GM18951 (cell line): Measurements from ENCODE around the gene KIFC1.

Source experiments
- POLR2A ChIP-seq: IDR thresholded peaks from 4 replicates; pipeline ENCODE4 v1.6.1; 2011; ENCODE audit warnings: mild to moderate bottlenecking; ENCODE audit not compliant: insufficient read length, insufficient read depth; ENCODE audit errors: extremely low read depth
- in situ Hi-C: fragments of 300-500 bp; cut with MboI; formaldehyde crosslinking; loops from one replicate; pipeline ENCODE4 v1.12.0; 2022; ENCODE audit warnings: low sequenced_read_pairs, mixed read lengths, inconsistent platforms; ENCODE audit not compliant: unreplicated experiment

KIFC1 gene

DNA sequence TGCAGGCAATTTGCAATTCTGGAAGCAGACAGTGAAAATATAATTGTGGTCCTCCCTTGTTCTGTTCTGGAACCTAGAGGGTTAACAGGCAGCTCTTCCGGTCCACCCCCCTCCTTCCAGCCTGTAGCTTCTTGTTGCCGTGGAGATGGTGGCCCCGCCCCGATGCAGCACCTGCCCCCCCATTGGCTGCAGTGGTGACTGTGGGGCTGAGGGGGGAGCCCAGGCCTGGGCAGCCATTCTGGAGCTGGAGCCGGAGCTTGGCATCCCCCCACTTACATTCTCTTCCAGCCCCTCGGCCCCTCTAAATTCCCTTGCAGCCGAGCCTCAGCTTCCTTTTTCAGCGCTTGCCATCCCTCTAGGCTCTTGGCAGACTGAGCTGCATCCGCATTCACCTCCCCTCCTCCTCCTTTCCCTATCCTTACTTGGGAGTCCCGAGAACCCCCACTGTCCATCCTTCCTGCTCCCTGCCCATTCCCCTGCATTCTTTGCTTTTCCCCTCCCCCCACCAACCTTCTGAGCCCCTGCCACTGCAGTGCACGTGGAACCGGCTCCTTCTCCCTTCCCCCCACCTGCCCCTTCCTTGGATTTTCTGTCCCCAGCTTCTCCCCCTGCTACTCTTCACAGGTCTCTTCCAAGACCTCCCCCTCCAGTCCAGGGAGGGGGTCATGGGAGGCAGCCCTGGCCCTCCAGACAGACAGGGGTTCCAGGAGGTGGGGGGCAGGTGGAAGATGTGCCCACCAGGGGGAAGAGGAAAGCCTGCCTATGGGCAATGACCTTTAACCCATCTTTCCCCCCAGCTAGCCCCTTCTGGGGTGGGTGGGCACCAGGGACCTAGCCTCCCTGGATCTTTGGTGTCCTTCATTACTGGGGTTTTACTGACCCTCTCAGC is 39.6 kb downstream of the KIFC1 start:
- in situ Hi-C loops = no loop called here
- no peak for TF ChIP-seq POLR2A

GRCh38 chr6:33431880-33432541 is 40.4 kb downstream of the KIFC1 start:
- TF ChIP-seq POLR2A = no peak
- in situ Hi-C loops = no loop called here

DNA sequence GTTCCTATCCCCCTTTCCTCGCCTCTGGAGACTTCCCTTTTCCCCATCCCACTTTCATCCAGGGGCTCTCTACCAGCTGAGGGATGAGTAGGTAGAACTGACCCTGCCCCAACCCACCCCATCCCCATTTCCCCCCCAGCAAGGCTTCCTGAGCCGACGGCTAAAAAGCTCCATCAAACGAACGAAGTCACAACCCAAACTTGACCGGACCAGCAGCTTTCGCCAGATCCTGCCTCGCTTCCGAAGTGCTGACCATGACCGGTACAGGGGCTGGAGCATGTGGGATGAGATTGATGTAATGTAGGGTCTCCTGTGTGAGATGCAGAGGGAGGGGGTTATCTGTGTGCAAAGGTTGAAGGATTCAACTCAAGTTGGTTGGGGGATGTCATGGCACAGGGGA is 40.9 kb downstream of the KIFC1 start:
- no peak for TF ChIP-seq POLR2A
- in situ Hi-C loops = no loop called here

- TF ChIP-seq POLR2A = no peak
- in situ Hi-C loops = no loop called here
Measured at GRCh38 chr6:33433001-33433543, 41.4 kb downstream of the KIFC1 start.

DNA sequence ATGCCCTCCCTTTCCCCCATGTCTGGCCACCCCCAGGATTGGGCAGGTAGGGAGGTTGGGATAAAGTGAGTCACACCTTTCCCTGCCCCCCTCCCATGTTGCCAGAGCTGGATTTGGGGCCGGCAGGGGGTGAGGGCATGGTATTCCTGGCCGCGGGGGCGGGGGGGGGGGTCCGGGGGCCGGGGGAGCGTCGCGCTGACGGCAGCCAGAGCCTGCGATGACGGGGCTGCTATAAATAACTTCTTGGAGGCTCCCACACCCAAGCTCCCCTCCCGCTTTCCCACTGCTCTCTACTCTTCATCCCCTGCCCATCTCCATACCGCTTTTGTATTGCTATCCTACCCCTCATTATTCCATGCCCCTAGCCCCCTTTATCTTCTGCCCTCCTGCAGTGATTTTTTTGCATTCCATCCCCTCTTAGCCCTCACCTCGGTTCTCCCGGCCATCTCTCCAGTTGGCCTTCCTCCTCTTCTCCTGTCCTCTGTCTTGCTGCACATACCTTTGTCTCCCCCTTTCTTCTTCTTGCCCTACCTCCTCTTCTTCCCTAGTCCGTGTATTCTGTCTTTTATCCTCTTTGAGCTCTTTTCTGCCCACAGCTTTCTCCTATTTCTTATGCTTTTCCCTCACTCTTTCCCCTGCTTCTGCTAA is 42.0 kb downstream of the KIFC1 start:
- in situ Hi-C loops = no loop called here
- TF ChIP-seq POLR2A = no peak

DNA sequence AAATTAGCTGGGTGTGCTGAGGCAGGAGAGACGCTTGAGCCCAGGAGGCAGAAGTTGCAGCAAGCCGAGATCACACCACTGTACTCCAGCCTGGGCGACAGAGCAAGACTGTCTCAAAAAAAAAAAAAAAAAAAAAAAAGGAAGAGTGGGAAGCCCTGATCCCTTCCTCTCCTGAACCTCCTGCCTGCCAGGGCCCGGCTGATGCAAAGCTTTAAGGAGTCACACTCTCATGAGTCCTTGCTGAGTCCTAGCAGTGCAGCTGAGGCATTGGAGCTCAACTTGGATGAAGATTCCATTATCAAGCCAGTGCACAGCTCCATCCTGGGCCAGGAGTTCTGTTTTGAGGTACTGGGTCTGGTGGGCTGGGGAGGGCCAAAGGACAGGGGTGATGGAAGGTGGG is 43.3 kb downstream of the KIFC1 start:
- in situ Hi-C loops = no loop called here
- TF ChIP-seq POLR2A = no peak

DNA sequence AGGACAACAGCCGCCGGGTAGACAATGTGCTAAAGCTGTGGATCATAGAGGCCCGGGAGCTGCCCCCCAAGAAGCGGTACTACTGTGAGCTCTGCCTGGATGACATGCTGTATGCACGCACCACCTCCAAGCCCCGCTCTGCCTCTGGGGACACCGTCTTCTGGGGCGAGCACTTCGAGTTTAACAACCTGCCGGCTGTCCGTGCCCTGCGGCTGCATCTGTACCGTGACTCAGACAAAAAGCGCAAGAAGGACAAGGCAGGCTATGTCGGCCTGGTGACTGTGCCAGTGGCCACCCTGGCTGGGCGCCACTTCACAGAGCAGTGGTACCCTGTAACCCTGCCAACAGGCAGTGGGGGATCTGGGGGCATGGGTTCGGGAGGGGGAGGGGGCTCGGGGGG is 46.0 kb downstream of the KIFC1 start:
- TF ChIP-seq POLR2A = no peak
- in situ Hi-C loops = no loop called here

DNA sequence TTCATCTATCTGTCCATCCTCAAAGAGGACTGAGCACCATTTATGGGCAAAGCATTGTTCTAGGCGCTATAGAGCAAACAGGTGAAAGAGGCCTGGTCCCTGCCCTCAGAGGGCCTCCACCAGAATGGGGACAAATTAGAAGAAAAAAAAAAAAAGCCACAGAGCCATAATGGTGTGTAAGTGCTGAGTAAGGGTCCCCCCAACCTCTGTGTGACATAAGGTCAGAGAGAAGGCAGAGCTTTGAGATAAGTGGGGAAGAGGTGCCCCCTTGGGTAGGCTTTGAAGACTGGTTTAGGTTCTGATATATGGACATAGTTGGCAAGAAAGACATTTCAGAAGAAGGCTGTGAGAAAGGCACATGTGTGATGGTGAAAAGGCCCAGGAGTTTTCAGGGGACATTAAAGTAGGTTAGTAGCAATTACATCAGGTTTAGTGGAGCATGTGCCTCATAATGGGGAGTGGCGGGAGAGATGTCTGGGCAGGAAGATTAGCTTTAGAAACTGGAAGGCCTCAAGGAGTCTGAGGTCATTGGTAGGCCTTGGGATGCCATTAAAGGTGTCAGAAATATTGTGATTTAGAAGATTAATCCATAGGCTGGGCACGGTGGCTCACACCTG is 47.5 kb downstream of the KIFC1 start:
- no peak for TF ChIP-seq POLR2A
- in situ Hi-C loops = no loop called here

- TF ChIP-seq POLR2A = no peak
- in situ Hi-C loops = no loop called here
Measured at GRCh38 chr6:33439956-33440648, 48.5 kb downstream of the KIFC1 start.

- in situ Hi-C loops = no loop called here
- TF ChIP-seq POLR2A = no peak
Measured at GRCh38 chr6:33440649-33441309, 49.2 kb downstream of the KIFC1 start.

DNA sequence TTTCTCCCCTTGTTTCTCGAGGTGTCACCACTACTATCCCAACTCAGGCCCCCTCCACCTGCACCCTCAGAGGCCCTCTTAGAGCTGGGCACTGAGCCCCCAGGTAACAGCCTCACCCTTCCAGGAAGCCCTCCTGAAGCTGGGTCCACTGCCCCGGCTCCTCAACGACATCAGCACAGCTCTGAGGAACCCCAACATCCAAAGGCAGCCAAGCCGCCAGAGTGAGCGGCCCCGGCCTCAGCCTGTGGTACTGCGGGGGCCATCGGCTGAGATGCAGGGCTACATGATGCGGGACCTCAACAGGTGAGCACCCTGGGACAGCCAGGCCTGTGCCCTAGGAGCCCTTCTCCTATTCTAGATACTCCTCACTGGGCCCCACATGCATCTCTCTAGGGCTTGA is 49.8 kb downstream of the KIFC1 start:
- no peak for TF ChIP-seq POLR2A
- in situ Hi-C loops = no loop called here

DNA sequence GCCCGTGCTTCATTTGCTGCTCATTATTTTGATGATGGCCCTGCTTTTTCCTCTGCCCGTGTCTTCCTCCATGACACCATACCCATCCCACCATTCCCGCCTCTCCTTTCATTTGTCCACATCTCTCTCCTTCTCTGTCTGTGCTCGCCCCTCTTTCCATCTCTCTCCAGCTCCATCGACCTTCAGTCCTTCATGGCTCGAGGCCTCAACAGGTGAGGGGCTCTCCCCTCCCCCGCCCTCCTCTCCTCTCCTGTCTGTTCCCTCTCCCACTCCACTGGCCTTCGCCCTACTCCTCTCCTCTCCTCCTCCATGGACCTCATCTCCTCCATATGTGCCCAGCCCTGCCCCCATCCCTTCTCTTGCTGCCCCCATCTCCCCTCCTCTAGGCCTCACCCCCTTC is 50.7 kb downstream of the KIFC1 start:
- in situ Hi-C loops = no loop called here
- no peak for TF ChIP-seq POLR2A
